Sigmoid colon (tissue), 4 donors: ENCODE measurements around the gene C13orf46.

Experiments used
- EP300 ChIP-seq, 4 donors: sonication (generic); formaldehyde crosslinking; IDR thresholded peaks; one replicate each; pipeline ENCODE4 v1.6.1; 2017; ENCODE audit warnings: antibody characterized with exemption in 4 of 4
- POLR2A ChIP-seq, 2 donors: fragments of 450-650 bp; IDR thresholded peaks; one replicate each; pipeline ENCODE4 v1.6.1; 2016; ENCODE audit warnings: antibody characterized with exemption in 2 of 2, mild to moderate bottlenecking in 2 of 2, moderate library complexity in 2 of 2
- POLR2AphosphoS5 ChIP-seq, 4 donors: sonication (generic); formaldehyde crosslinking; IDR thresholded peaks; one replicate each; pipeline ENCODE4 v1.6.1; 2017; ENCODE audit warnings: antibody characterized with exemption in 4 of 4
- TF ChIP-seq, protein P1 (sequence below), 4 experiments: fragments of 450-650 bp in 3 of 4; fragments of 200-600 bp in 1 of 4; IDR thresholded peaks; one replicate each; pipeline ENCODE4 v1.5.1; 2016 to 2019; ENCODE audit warnings: antibody characterized with exemption in 4 of 4, mild to moderate bottlenecking in 3 of 4, moderate library complexity in 2 of 4

- TF ChIP-seq, protein P1, sequence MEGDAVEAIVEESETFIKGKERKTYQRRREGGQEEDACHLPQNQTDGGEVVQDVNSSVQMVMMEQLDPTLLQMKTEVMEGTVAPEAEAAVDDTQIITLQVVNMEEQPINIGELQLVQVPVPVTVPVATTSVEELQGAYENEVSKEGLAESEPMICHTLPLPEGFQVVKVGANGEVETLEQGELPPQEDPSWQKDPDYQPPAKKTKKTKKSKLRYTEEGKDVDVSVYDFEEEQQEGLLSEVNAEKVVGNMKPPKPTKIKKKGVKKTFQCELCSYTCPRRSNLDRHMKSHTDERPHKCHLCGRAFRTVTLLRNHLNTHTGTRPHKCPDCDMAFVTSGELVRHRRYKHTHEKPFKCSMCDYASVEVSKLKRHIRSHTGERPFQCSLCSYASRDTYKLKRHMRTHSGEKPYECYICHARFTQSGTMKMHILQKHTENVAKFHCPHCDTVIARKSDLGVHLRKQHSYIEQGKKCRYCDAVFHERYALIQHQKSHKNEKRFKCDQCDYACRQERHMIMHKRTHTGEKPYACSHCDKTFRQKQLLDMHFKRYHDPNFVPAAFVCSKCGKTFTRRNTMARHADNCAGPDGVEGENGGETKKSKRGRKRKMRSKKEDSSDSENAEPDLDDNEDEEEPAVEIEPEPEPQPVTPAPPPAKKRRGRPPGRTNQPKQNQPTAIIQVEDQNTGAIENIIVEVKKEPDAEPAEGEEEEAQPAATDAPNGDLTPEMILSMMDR (IDR thresholded peaks at IDR 0.05): no peak
- TF ChIP-seq POLR2AphosphoS5 (IDR thresholded peaks at IDR 0.05) (no peak), EP300 (IDR thresholded peaks at IDR 0.05) (no peak), POLR2A (IDR thresholded peaks at IDR 0.05) (no peak)
Observed at GRCh38 chr13:113915786-113916329, 58.0 kb downstream of the C13orf46 start.
